GM18868 (cell line): ENCODE results near the gene POLR2M.
A peak's percentile ranks its signal among the peaks of the same experiment; 100 is the strongest.

Experiments
- ATAC-seq: cut with Tn5 transposase; IDR thresholded peaks from one replicate; pipeline ENCODE4 v1.9.1; 2021; ENCODE audit warnings: mild to moderate bottlenecking, moderate library complexity; ENCODE audit not compliant: unreplicated experiment

The POLR2M gene

DNA sequence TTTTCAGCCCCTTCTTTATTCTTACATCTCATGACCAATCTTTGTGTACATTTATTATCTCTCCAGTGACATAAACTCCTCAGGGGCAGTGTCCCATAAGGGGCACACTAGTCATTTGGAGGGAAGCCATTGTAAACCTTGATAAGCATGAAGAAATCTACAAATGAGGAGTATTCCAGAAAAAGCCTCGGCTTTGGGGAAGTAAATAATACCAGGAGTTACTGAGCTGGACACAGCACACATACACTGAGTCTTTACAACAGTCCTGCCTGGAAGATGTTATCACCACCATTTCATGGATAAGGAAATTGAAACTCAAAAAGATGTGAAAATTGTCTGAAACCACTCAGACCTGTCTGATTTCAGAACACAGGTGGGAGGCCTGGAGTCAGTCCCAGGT lies 15.4 kb upstream of the POLR2M start:
- ATAC-seq, result no peak

DNA sequence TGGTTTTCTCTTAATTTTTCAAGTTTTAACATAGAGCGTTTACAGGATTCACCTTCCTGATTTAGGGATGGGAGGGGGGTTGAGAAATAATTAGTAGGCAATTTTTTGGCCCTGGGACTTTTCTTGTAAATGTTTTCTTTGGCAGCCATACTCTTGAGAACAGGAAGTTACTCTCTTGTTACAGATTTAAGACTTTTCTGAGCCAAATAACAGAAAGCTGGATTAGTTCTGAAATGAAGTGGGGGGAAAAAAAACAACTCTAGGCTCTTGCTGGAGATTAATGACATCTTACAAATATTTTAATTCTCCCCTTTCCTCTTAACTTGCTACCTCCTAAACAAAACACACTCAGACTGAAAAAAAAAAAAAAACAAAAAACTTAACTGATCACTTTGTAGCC lies 13.8 kb upstream of the POLR2M start:
- no peak for ATAC-seq

DNA sequence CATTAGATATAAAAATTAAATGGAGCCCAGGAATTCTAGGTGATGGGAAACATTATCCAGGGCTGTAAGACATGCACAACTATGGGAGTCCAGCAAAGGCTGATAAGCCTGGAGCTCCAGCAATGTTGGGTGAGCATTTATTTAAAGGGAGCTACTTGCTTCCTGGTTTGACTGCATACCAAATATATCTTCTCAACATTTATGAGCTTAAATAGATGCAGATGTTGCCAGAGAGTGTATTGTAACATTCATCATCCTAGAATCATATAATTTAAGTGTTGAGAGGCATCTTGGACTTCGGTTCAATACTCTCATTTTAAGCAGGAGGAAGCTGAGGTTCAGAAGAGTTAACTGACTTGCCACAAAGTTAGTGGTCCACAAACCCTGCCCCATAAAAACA lies 12.2 kb upstream of the POLR2M start:
- no peak for ATAC-seq

DNA sequence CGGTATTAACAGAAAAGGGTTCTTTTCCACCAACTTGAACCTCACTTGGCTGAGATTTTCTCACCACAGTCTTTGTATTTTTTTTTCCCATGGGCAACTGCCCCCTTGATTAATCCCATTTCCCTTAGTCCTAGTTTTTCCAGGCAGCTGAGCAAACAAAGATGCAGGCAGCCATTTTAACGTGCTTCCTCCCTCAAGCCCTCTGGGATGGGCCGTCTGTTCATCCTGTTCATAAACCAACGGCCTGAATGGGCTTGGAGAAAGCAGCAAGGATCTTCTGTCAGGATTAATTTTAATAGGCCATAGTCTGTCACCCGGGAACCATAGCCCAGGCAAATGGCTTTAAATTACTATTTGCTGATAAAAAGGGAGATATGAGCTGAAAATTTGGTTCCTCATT lies 10.4 kb upstream of the POLR2M start:
- ATAC-seq, result no peak

- ATAC-seq, result no peak
Measured at GRCh38 chr15:57697588-57697987, 8.9 kb upstream of the POLR2M start.

- no peak for ATAC-seq
Measured at GRCh38 chr15:57698243-57698642, 8.3 kb upstream of the POLR2M start.

DNA sequence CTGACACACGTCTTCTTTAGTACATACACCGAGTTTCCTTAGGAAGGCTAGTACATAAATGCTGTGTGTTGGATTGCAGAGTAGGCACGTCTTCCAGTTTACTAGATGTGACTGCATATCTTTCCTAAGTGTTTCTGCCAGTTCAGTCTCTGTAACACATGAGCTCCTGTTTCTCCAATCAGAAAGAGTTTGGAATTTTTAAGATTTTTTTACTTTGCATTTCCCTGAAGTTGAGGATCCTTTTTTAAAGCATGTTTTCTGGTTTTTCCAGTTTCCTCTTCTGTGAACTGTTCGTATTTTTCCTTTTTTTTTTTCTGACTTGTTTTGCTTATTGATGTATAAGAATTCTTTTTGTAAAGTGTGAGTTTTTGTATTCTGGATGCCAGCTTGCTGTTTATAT lies 7.5 kb upstream of the POLR2M start:
- no peak for ATAC-seq

DNA sequence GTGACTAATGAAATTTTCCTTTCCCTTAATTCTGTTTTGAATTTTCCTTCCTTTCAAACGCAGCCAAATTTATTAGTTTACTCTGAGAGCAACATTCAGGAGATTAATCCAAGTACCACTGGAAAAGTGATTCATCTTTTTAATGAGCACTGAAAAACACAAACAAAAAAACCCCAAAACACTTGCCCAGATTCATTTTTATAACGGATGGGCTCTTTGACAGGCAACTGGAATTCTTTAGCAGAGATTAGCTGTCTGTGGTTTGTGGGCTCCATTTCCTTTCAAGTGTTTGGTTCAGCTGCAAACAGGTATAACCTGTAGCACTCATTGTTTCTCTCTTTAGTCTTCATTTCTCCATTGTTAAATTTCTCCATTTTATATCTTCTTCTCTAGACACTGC lies 3.1 kb upstream of the POLR2M start:
- no peak for ATAC-seq

DNA sequence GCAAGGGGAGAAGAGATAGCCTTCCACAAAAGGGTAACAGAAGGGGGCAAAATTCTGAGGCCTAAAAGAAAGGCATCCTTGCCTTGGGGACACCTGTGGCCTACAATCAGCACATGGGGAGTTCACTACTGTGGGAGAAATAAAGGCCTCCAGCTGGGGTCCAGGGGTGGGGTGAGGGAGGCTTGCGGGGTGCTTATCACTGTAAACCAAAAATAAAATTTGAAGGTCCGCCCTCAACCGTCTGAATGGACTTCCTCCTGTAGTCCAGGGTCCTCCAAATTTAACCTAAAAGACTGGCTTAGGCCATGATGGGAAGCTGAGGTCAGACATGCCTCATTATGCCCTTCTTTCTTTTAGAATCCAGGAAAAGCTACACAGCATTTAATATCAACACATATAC lies 2.1 kb upstream of the POLR2M start:
- no peak for ATAC-seq

DNA sequence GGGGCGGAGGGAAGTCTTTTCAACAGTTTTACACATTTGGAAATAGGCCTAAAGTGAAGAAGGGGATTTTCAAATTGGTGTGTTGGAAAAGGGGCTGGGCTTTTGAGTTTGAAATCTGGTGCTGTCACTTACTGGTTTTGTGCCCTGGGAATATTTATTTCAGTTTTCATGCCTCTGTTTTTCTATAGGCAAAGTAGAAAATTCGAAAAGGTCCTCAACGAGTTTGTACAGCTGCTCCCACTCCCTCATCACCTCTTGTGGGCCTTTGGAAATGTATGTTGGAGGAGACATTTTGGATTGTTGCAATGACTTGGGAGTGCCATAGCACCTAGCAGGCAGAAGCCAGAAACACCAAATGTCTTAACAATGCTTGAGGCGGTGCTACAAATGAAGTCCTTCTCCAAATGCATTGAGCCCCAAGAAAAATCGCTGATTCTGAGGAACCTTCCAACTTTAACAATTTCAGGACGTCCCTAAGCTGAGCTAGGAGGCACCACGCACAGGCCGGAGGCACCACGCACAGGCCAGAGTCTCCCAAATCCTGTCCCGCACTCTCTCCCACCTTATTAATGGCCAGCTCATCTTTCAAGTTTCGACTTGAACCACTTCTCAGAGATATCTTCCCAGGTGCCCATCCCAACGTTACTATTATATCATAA lies 639 bp upstream of the POLR2M start:
- ATAC-seq, result no peak

DNA sequence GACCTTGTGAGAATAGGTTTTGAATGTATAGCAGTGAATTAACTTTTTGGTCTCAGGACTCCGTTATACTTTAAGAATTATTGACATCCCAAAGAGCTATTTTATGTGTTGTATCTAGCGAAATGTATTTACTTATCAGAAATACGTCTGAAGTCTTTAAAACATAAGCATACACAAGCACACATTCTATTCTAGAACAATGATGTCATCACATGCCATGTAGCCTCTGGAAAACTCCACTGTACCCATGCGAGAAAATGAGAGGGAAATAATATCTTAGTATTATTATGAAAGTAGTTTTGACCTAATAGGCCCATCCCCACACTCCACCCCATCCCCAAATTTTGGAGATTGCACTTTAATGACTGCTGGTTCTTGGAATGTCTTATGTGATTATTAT lies 1.5 kb downstream of the POLR2M start:
- ATAC-seq, result no peak

DNA sequence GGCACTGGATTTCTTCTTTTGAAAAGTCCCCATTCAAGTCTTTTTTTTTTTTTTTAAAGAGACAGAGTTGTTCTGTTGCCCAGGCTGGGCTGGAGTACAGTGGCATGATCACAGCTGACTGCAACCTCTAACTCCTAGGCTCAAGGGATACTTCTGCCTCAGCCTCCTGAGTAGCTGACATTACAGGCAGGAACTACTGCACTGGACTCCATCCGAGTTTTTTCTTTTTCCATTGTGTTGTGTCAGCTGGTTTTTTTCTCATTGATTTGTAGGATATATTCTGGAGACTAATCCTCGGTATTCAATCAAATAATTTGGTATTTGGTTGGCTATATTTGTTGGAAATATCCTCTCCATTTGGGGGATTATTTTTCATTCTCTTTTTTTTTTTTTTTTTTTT lies 11.8 kb downstream of the POLR2M start:
- no peak for ATAC-seq

- no peak for ATAC-seq
Measured at GRCh38 chr15:57720867-57721266, 14.4 kb downstream of the POLR2M start.

DNA sequence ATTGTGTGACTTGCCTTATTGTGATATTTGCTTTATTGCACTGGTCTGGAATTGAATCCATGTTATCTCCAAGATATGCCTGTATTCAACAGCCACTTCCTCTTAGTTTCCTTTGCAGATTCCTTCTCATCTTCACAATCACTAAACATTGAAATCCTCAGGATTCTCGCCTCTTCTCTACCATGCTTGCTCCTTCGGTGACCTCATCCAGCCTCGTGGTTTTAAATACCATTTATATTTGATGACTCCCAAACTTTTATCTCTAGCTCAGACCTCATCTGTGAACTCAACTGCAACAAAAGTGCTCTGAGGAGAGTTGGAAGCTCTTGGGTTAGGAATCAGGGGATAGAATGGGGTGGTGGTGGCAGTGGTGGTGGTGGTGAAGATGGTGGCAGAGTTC lies 19.9 kb downstream of the POLR2M start:
- ATAC-seq, result no peak

DNA sequence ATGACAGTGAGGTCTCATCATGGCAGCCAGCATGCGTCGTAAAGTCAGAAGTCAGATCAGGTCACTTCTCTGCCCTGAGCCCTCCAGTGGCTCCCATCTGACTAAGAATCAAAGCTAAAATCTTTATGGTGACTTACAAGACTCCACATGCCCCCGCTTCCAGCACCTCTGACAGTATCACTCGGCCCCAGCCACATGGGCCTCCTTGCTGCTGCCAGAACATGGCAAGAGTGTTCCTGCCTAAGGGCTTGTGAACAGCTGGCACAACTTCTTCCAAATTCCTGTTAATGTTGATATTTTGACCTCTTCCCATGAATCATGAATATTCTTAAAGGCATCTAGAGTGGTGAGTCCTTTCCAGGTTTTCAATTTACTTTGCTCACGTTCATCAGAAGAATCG lies 20.5 kb downstream of the POLR2M start:
- no peak for ATAC-seq

GRCh38 chr15:57728436-57728835 lies 21.9 kb downstream of the POLR2M start:
- ATAC-seq, result no peak

DNA sequence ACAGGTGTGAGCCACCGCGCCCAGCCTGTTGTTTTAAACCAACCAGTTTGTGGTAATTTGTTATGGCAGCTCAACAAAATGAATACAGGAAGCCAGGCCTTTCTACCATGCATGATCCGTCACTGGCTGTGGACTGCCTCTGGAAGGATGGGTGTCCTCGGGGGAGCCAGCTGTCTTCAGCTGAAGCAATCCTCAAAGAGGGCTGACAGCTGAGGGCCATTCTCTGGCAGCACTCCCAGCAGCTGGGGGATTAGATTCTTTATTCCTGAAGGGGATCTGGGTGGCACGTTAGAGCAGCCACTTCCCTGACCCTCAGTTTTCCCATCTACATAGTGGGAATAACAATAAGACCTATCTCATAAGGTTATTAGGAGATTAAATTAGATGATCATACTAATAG lies 24.4 kb downstream of the POLR2M start:
- ATAC-seq, result no peak

GRCh38 chr15:57731530-57732103 lies 25.1 kb downstream of the POLR2M start:
- ATAC-seq, result no peak

GRCh38 chr15:57732526-57733331 lies 26.2 kb downstream of the POLR2M start:
- peak; percentile 41 for ATAC-seq

GRCh38 chr15:57734860-57735259 lies 28.3 kb downstream of the POLR2M start:
- no peak for ATAC-seq

DNA sequence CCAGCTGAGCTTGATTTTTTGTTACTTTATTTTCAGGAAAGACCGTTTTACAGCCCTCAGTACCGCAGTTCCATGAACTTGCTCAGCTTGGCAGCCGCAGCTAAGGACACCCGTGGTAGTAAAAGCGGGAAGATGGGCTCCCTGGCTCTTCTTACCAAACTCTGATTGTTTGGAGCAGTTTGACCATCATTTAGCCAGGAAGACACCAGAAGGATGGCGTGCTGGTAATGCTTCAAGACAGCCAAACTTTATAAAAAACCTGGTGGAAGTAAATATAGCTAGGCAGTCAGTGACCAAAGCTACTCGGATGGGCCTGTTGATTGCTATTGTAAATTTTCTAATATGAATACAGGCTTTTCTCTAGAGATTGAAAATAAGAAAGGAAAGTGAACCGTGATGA lies 28.9 kb downstream of the POLR2M start:
- ATAC-seq, result no peak

GRCh38 chr15:57735891-57736290 lies 29.4 kb downstream of the POLR2M start:
- no peak for ATAC-seq
